AG09309 (cell line): ENCODE results near the gene PAK2.
"Not testable (repeated sequence)": the region's sequence is repeated elsewhere in the genome, so short reads cannot be mapped to it uniquely, and the experiment has no call there.

Experiments used
- DNase-seq: peaks from one replicate; pipeline ENCODE4 v3.0.0-alpha.2; 2010; ENCODE audit warnings: low read depth
- H3K4me3 ChIP-seq: 2 replicates; pipeline ENCODE4 v1.5.1; 2011; ENCODE audit warnings: mild to moderate bottlenecking, low read depth, low read length, moderate library complexity; ENCODE audit not compliant: control insufficient read depth
- TF ChIP-seq, protein P1 (sequence below): IDR thresholded peaks from 2 replicates; pipeline ENCODE4 v1.5.1; 2011; ENCODE audit warnings: mild to moderate bottlenecking, low read depth, low read length, inconsistent platforms; ENCODE audit not compliant: insufficient read depth, control insufficient read depth; ENCODE audit errors: missing control alignments

PAK2 gene

GRCh38 chr3:196842567-196843434 is 103.1 kb downstream of the PAK2 start:
- TF ChIP-seq, protein P1, sequence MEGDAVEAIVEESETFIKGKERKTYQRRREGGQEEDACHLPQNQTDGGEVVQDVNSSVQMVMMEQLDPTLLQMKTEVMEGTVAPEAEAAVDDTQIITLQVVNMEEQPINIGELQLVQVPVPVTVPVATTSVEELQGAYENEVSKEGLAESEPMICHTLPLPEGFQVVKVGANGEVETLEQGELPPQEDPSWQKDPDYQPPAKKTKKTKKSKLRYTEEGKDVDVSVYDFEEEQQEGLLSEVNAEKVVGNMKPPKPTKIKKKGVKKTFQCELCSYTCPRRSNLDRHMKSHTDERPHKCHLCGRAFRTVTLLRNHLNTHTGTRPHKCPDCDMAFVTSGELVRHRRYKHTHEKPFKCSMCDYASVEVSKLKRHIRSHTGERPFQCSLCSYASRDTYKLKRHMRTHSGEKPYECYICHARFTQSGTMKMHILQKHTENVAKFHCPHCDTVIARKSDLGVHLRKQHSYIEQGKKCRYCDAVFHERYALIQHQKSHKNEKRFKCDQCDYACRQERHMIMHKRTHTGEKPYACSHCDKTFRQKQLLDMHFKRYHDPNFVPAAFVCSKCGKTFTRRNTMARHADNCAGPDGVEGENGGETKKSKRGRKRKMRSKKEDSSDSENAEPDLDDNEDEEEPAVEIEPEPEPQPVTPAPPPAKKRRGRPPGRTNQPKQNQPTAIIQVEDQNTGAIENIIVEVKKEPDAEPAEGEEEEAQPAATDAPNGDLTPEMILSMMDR = no peak
- no peak for DNase-seq
- no peak overlapping the region for H3K4me3 ChIP-seq

GRCh38 chr3:196843435-196844110 is 103.9 kb downstream of the PAK2 start:
- DNase-seq = no peak
- TF ChIP-seq, protein P1 = no peak

GRCh38 chr3:196844235-196845219 is 104.9 kb downstream of the PAK2 start:
- H3K4me3 ChIP-seq, DNase-seq: not testable (repeated sequence)

More at GRCh38 chr3:196843435-196844110, 103.9 kb downstream of the PAK2 start:
- no peak overlapping the region for H3K4me3 ChIP-seq

GRCh38 chr3:196848375-196848774 is 108.7 kb downstream of the PAK2 start:
- not testable (repeated sequence) for H3K4me3 ChIP-seq, DNase-seq

GRCh38 chr3:196849180-196849741 is 109.6 kb downstream of the PAK2 start:
- no peak for DNase-seq
- H3K4me3 ChIP-seq = no peak overlapping the region; the same call in 1 of the 2 replicates
- TF ChIP-seq, protein P1 = no peak

- not testable (repeated sequence) for DNase-seq
Observed at GRCh38 chr3:196863000-196863399, 123.3 kb downstream of the PAK2 start.

DNA sequence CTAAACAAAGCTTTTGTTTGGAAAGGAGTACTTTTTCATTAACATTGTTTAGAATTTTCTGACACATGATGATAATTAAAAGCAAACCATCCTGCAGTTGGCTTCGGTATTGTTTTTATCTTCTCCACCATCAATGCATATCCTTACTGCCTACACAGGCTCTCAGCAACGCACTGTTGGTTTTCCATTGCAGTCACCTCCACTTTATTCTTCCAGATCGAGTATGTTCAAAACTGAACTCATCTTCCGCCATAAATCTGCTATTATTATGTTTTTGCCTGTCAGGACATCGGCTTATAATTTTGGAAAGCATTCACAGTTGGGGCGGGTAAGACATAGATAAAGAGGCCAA is 127.5 kb downstream of the PAK2 start:
- peak overlapping the region; percentile 55 for H3K4me3 ChIP-seq
- TF ChIP-seq, protein P1 = no peak
- no peak for DNase-seq

More at GRCh38 chr3:196863000-196863399, 123.3 kb downstream of the PAK2 start:
- H3K4me3 ChIP-seq = not testable (repeated sequence)
